SK-N-MC (cell line): ENCODE results near the gene UQCRC1.

Experiments used
- DNase-seq: peaks from one replicate; pipeline ENCODE4 v3.0.0-alpha.2; 2011; ENCODE audit warnings: low read depth, low spot score
- H3K27ac ChIP-seq: fragments of 200-600 bp; sonication (generic); 2 replicates; pipeline ENCODE4 v1.5.1; 2016; ENCODE audit warnings: mixed run types
- H3K36me3 ChIP-seq: fragments of 200-600 bp; sonication (generic); 2 replicates; pipeline ENCODE4 v1.6.1; 2017; ENCODE audit warnings: antibody characterized with exemption, low read length, mixed read lengths; ENCODE audit not compliant: insufficient read depth
- H3K4me3 ChIP-seq: fragments of 200-600 bp; sonication (generic); 2 replicates; pipeline ENCODE4 v1.5.1; 2016
- H3K9ac ChIP-seq: fragments of 200-600 bp; sonication (generic); 2 replicates; pipeline ENCODE4 v1.8.0; 2017; ENCODE audit warnings: mixed run types, mixed read lengths; ENCODE audit not compliant: insufficient read length
- H3K9me3 ChIP-seq: fragments of 200-600 bp; sonication (generic); 2 replicates; pipeline ENCODE4 v1.6.1; 2017; ENCODE audit warnings: low read depth, mild to moderate bottlenecking, antibody characterized with exemption, low read length, moderate library complexity, mixed read lengths
- EZH2 ChIP-seq: fragments of 200-600 bp; sonication (generic); IDR thresholded peaks from one replicate; pipeline ENCODE4 v1.6.1; 2017; ENCODE audit warnings: antibody characterized with exemption
- FOXP2 ChIP-seq: optimal IDR thresholded peaks from 2 replicates; pipeline ENCODE3; 2011; ENCODE audit warnings: mild to moderate bottlenecking, moderate library complexity; ENCODE audit not compliant: insufficient read depth; ENCODE audit errors: extremely low read length, control extremely low read depth
- POLR2AphosphoS5 ChIP-seq: IDR thresholded peaks from 2 replicates; pipeline ENCODE4 v1.6.1; 2012; ENCODE audit warnings: mild to moderate bottlenecking, low read depth, low read length, borderline replicate concordance

Gene UQCRC1

GRCh38 chr3:48573973-48574585, 35.4 kb downstream of the UQCRC1 start:
- Histone ChIP-seq H3K9ac (no peak overlapping the region), H3K4me3 (no peak overlapping the region), H3K36me3 (no peaks in the 10 kb centered on the region), H3K27ac (no peak overlapping the region), H3K9me3 (no peaks in the 10 kb centered on the region)
- no peak for TF ChIP-seq FOXP2
- TF ChIP-seq EZH2: no peak
- no peak for TF ChIP-seq POLR2AphosphoS5
- DNase-seq: no peak

DNA sequence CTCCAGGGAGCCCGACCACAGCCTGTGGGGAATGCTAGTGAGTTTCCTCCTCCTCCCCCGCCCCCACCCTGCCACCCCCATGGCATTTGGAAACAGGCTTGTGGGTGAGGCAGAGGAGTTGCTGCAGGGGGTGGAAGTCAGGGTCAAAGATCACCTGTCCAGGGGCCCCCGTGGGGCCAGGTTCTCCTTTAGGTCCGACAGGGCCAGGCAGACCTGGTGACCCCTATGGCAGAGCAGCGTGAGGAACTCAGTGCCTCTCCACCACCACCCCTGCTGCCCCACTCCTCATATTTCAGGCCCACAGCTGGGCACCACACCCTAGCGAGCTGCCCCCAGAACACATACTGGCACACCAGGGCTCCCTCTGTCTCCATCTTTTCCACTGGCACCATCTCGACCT, 36.9 kb downstream of the UQCRC1 start:
- Histone ChIP-seq H3K36me3 (no peaks in the 10 kb centered on the region), H3K9ac (no peak overlapping the region), H3K4me3 (no peak overlapping the region), H3K27ac (no peak overlapping the region), H3K9me3 (no peaks in the 10 kb centered on the region)
- no peak for DNase-seq
- TF ChIP-seq POLR2AphosphoS5 (no peak), FOXP2 (no peak), EZH2 (no peak)

- H3K4me3 ChIP-seq: no peak overlapping the region
- no peak overlapping the region for H3K9ac ChIP-seq
- H3K27ac ChIP-seq: no peak overlapping the region
- H3K9me3 ChIP-seq: no peaks in the 10 kb centered on the region
- DNase-seq: no peak
- no peaks in the 10 kb centered on the region for H3K36me3 ChIP-seq
- TF ChIP-seq POLR2AphosphoS5: no peak
- TF ChIP-seq FOXP2: no peak
- TF ChIP-seq EZH2: no peak
Measured at GRCh38 chr3:48571938-48572337, 37.5 kb downstream of the UQCRC1 start.

DNA sequence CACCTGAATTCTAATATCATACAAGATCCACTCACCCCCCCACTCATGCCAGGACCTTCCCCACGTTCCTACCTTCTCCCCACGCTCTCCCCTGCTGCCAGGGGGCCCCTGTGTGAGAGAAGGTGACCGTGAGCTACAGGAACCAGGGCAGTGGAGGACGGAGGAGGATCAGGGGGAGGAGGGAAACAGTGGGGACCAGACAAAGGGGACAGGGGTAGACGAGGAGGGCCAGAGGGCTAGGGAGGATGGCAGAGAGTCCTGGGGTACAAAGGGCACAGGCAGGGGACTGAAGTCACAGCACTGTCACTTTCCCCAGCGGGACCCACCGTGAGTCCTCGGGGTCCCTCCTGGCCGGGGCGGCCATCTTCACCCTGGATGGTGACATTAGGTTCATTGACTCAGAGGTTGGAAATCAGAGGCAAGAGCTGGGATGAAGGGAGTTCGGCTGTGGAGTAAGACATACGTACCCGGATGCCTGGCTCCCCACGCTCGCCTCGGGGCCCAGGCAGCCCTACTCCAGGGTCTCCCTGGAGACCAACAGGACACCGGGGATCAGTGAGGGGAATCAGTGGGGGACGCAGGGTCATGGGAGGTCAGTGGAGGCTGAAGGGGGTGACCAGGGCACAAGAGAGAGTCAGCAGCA, 39.5 kb downstream of the UQCRC1 start:
- Histone ChIP-seq H3K36me3 (no peaks in the 10 kb centered on the region), H3K9ac (no peak overlapping the region), H3K9me3 (no peaks in the 10 kb centered on the region), H3K27ac (no peak overlapping the region), H3K4me3 (no peak overlapping the region)
- TF ChIP-seq FOXP2 (no peak), EZH2 (no peak), POLR2AphosphoS5 (no peak)
- no peak for DNase-seq

- no peak overlapping the region for H3K27ac ChIP-seq
- H3K36me3 ChIP-seq: no peaks in the 10 kb centered on the region
- no peak for DNase-seq
- H3K9me3 ChIP-seq: no peaks in the 10 kb centered on the region
- H3K4me3 ChIP-seq: no peak overlapping the region
- H3K9ac ChIP-seq: no peak overlapping the region
- TF ChIP-seq POLR2AphosphoS5 (no peak), FOXP2 (no peak)
Measured at GRCh38 chr3:48569400-48569799, 40.0 kb downstream of the UQCRC1 start.

GRCh38 chr3:48568476-48568875, 41.0 kb downstream of the UQCRC1 start:
- no peak overlapping the region for H3K9ac ChIP-seq
- H3K27ac ChIP-seq: no peak overlapping the region
- H3K4me3 ChIP-seq: no peak overlapping the region
- H3K36me3 ChIP-seq: no peaks in the 10 kb centered on the region
- H3K9me3 ChIP-seq: no peaks in the 10 kb centered on the region
- TF ChIP-seq FOXP2: no peak
- TF ChIP-seq POLR2AphosphoS5: no peak
- DNase-seq: no peak

DNA sequence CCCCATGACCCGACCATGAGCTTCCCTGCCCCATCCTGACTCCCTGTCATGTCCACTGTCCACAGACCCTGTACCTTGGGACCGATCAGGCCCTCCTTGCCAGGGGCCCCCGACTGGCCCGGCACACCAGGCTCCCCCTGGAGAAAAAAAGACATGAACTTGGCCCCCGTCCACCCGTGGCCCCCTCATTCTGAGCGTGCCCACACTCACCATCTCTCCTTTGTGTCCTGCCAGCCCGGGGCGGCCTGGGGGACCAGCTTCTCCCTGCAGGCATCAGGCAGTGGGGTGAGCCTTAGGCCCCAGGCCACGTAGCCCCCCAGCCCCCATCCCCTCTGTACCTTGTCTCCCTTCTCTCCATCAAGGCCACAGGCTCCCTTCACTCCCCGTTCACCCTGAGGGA, 41.9 kb downstream of the UQCRC1 start:
- H3K4me3 ChIP-seq: no peak overlapping the region
- DNase-seq: no peak
- TF ChIP-seq EZH2: no peak
- H3K9me3 ChIP-seq: no peaks in the 10 kb centered on the region
- H3K27ac ChIP-seq: no peak overlapping the region
- H3K9ac ChIP-seq: no peak overlapping the region
- no peaks in the 10 kb centered on the region for H3K36me3 ChIP-seq

GRCh38 chr3:48567090-48567489, 42.4 kb downstream of the UQCRC1 start:
- DNase-seq: no peak
- H3K27ac ChIP-seq: no peak overlapping the region
- H3K9me3 ChIP-seq: no peaks in the 10 kb centered on the region
- H3K9ac ChIP-seq: no peak overlapping the region
- no peaks in the 10 kb centered on the region for H3K36me3 ChIP-seq
- TF ChIP-seq POLR2AphosphoS5: no peak
- TF ChIP-seq FOXP2: no peak
- TF ChIP-seq EZH2: no peak
- H3K4me3 ChIP-seq: no peak overlapping the region

DNA sequence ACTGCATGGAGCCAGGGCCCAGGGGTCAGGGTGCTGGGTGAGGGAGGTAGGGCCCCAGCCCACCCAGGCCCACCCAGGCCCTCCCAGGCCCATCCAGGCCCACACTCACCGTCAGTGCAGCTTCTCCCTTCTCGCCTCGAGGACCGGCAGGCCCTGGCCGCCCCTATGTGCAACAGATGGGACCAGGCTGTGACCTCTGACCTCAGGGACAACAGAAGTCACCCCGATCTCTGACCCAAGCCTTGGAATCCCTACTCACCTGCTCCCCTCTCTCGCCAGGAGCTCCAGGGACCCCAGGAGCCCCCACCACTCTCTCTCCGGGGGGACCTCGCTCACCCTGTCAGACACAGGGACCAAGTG, 43.1 kb downstream of the UQCRC1 start:
- Histone ChIP-seq H3K4me3 (no peak overlapping the region), H3K36me3 (no peaks in the 10 kb centered on the region), H3K9me3 (no peaks in the 10 kb centered on the region), H3K27ac (no peak overlapping the region), H3K9ac (no peak overlapping the region)
- TF ChIP-seq FOXP2 (no peak), EZH2 (no peak), POLR2AphosphoS5 (no peak)
- no peak for DNase-seq
